Osteoblast (primary cell): Measurements from ENCODE around the gene SGK1. TPM values are rescaled to one million over a fixed set of nuclear protein-coding genes. Genes with fewer than 3 reads are reported as not detected.

ENCODE experiments used
- DNase-seq: peaks from one replicate; pipeline ENCODE4 v3.0.0; 2011; ENCODE audit warnings: low spot score, mixed read lengths; ENCODE audit not compliant: insufficient read length; ENCODE audit errors: missing footprints
- H2AFZ ChIP-seq: 2 replicates; pipeline ENCODE4 v1.6.0; 2011; ENCODE audit warnings: mild to moderate bottlenecking, low read length
- H3K27ac ChIP-seq: 2 replicates; pipeline ENCODE4 v1.5.1; 2011; ENCODE audit warnings: mild to moderate bottlenecking, low read depth, low read length, moderate library complexity
- H3K27me3 ChIP-seq: 2 replicates; pipeline ENCODE4 v1.6.0; 2012; ENCODE audit warnings: mild to moderate bottlenecking, control low read depth, inconsistent platforms, low read length, moderate library complexity; ENCODE audit not compliant: insufficient read depth
- H3K36me3 ChIP-seq: 2 replicates; pipeline ENCODE4 v1.5.1; 2011; ENCODE audit warnings: mild to moderate bottlenecking, low read length, control low read depth, moderate library complexity; ENCODE audit not compliant: insufficient read depth
- H3K4me1 ChIP-seq: 2 replicates; pipeline ENCODE4 v1.5.1; 2011; ENCODE audit warnings: mild to moderate bottlenecking, low read length, control low read depth, moderate library complexity; ENCODE audit not compliant: insufficient read depth
- H3K4me2 ChIP-seq: 2 replicates; pipeline ENCODE4 v1.6.0; 2011; ENCODE audit warnings: mild to moderate bottlenecking, low read length; ENCODE audit not compliant: insufficient read depth
- H3K4me3 ChIP-seq: fragments of 200-600 bp; sonication (generic); 3 replicates; pipeline ENCODE4 v1.5.1; 2012; ENCODE audit warnings: mild to moderate bottlenecking, low read length, inconsistent platforms; ENCODE audit not compliant: insufficient read depth
- H3K79me2 ChIP-seq: 2 replicates; pipeline ENCODE4 v1.6.0; 2012; ENCODE audit warnings: mild to moderate bottlenecking, low read length, control low read depth, inconsistent platforms; ENCODE audit not compliant: insufficient read depth
- H3K9me3 ChIP-seq: 2 replicates; pipeline ENCODE4 v1.5.1; 2011; ENCODE audit warnings: low read depth, low read length, control low read depth
- H4K20me1 ChIP-seq: 2 replicates; pipeline ENCODE4 v1.6.0; 2012; ENCODE audit warnings: mild to moderate bottlenecking, low read length, control low read depth; ENCODE audit not compliant: insufficient read depth
- total RNA-seq: library from RNA; depleted of rRNA; stranded (reverse); fragments of >200 nt; gene quantifications from 2 replicates; pipeline ENCODE4 v1.2.3, GENCODE V29; 2012
- TF ChIP-seq, protein P1 (sequence below): IDR thresholded peaks from 2 replicates; pipeline ENCODE4 v1.5.1; 2011; ENCODE audit warnings: mild to moderate bottlenecking, low read depth, low read length, moderate library complexity; ENCODE audit errors: extremely low read depth

Gene SGK1
- total RNA-seq, 1 donor, result 91.6 TPM

DNA sequence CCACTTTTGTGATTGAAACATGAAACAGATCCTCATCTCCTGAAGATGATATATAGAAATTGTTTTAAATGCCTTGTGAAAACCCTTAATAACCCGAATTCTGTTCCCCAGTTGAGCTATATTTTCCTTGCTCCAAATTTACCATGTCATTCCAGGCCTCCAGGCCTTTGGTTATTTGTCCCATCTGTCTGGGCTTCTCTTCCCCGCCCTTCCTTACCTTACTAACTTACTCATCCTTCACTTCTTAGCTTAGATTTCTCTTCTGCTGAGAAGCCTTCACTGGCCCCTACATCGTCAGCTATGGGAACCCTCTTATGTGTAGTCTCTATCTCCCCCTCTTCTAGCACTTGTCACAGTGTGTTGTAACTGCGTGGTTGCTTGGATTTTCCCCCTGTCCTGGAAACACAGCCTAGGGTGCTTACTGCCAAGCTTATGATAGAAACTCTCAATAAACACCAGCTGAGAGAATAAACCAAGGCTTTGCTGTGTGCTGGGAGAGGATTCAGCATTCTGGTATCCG, 68.6 kb downstream of the SGK1 start:
- Histone ChIP-seq H3K27me3 (no peaks in the 10 kb centered on the region), H3K36me3 (no peaks in the 10 kb centered on the region), H3K4me1 (peaks cover 7% of the 10 kb centered on the region), H3K27ac (no peak overlapping the region), H2AFZ (peak overlapping the region; percentile 64), H3K79me2 (no peaks in the 10 kb centered on the region), H4K20me1 (no peaks in the 10 kb centered on the region), H3K9me3 (no peaks in the 10 kb centered on the region), H3K4me2 (no peak overlapping the region), H3K4me3 (no peak overlapping the region)
- DNase-seq, result no peak
- TF ChIP-seq, protein P1, sequence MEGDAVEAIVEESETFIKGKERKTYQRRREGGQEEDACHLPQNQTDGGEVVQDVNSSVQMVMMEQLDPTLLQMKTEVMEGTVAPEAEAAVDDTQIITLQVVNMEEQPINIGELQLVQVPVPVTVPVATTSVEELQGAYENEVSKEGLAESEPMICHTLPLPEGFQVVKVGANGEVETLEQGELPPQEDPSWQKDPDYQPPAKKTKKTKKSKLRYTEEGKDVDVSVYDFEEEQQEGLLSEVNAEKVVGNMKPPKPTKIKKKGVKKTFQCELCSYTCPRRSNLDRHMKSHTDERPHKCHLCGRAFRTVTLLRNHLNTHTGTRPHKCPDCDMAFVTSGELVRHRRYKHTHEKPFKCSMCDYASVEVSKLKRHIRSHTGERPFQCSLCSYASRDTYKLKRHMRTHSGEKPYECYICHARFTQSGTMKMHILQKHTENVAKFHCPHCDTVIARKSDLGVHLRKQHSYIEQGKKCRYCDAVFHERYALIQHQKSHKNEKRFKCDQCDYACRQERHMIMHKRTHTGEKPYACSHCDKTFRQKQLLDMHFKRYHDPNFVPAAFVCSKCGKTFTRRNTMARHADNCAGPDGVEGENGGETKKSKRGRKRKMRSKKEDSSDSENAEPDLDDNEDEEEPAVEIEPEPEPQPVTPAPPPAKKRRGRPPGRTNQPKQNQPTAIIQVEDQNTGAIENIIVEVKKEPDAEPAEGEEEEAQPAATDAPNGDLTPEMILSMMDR, result no peak

DNA sequence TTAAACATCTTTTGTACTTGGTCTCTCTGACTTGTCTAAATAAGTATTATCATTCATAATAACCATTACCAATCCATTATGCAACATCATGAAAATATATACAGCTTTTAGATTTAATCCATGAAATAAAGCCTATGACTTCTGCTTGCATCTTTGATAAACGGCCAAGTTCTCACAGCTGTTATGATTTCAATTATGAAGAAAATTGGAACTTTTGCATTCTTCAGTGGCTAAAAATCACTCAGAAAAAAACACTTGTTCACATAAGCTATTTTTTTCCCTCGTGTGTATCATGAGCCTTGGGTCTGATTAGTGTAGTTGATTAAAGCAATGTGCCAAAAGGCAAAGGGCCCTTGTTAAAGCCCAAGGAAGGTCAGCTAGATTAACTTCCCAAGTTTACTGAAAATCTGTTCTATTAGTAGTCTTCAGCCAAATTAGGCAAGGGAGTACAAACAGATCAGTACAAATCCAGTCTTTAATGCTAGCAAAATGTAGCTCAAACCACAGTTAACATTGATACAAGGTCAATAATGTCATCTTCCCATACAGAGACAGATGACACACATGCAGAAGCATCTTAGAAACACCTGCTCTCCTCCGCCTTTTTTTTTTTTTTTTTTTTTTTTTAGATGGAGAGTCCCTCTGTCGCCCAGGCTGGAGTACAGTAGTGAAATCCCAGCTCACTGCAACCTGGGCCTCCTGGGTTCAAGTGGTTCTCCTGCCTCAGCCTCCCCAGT, 69.9 kb downstream of the SGK1 start:
- DNase-seq, result no peak
- H3K9me3 ChIP-seq, result no peaks in the 10 kb centered on the region
- no peaks in the 10 kb centered on the region for H3K27me3 ChIP-seq
- no peaks in the 10 kb centered on the region for H4K20me1 ChIP-seq
- no peak overlapping the region for H2AFZ ChIP-seq
- peaks cover 7% of the 10 kb centered on the region for H3K4me1 ChIP-seq
- no peak overlapping the region for H3K27ac ChIP-seq
- no peak overlapping the region for H3K4me3 ChIP-seq
- H3K79me2 ChIP-seq, result no peaks in the 10 kb centered on the region
- no peak overlapping the region for H3K4me2 ChIP-seq
- no peaks in the 10 kb centered on the region for H3K36me3 ChIP-seq
- TF ChIP-seq, protein P1, result no peak

DNA sequence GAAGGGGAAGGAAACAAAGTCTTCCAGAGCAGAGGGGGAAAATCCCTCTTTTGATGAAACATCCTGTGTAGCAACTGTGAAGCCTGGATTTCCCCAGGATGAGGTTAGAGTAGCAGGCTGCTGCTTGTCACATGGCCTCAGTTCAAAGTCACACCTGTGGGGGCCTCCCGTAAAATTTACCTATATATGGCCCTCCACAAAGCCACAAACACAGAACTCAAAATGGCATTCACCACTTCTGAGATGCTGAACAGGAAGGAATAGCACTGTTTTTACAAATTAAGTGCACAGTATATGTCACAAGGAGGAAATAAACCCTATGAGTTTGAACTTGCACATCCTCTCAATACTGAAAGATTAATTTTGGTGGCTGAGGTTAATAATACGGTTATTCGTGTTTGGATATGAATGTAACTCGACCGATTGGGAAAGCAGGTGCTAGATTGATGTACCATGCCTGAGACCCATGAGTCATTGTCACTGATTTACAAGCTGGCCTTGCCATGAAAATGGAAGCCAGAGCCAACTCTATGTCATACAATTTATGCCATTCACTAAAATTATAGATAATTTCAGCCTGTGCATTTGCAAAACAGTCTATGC, 70.6 kb downstream of the SGK1 start:
- H2AFZ ChIP-seq, result no peak overlapping the region
- H4K20me1 ChIP-seq, result no peaks in the 10 kb centered on the region
- H3K27ac ChIP-seq, result no peak overlapping the region
- H3K27me3 ChIP-seq, result no peaks in the 10 kb centered on the region
- no peaks in the 10 kb centered on the region for H3K9me3 ChIP-seq
- H3K79me2 ChIP-seq, result no peaks in the 10 kb centered on the region
- DNase-seq, result no peak
- no peak overlapping the region for H3K4me3 ChIP-seq
- peaks cover 7% of the 10 kb centered on the region for H3K4me1 ChIP-seq
- no peaks in the 10 kb centered on the region for H3K36me3 ChIP-seq
- H3K4me2 ChIP-seq, result no peak overlapping the region
- TF ChIP-seq, protein P1, result no peak

DNA sequence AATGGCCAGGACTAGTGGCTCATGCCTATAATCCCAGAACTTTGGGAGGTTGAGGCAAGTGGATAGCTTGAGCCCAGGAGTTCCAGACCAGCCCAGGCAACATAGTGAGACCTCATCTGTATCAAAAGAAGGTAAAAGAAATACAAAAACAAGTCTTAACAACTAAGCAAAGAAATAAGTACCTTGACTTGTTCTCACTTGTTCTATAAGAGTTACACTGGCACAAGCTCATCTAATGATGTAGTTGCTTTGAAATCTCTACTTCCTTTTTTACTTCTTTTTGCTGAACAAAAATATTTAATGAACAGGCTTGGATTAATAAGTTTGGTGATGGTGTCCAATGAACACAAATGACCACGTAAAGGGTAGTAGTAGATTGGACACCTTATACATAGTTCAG, 72.2 kb downstream of the SGK1 start:
- Histone ChIP-seq H3K27me3 (no peaks in the 10 kb centered on the region), H3K79me2 (no peaks in the 10 kb centered on the region), H3K9me3 (no peaks in the 10 kb centered on the region), H4K20me1 (no peaks in the 10 kb centered on the region), H3K4me1 (peaks cover 7% of the 10 kb centered on the region), H2AFZ (no peak overlapping the region), H3K4me3 (no peak overlapping the region), H3K36me3 (no peaks in the 10 kb centered on the region), H3K4me2 (no peak overlapping the region), H3K27ac (no peak overlapping the region)
- DNase-seq, result no peak
- TF ChIP-seq, protein P1, result no peak
